Neural cell (in vitro differentiated cells): Measurements from ENCODE around the gene FADS1. TPM values are rescaled to one million over a fixed set of nuclear protein-coding genes. Genes with fewer than 3 reads are reported as not detected.

Experiments used
- H2AFZ ChIP-seq: fragments of 200-600, 300-800 bp; sonication (generic), shearing (Covaris generic); 2 replicates; pipeline ENCODE4 v1.6.0; 2014; ENCODE audit warnings: low read depth, mild to moderate bottlenecking, antibody characterized with exemption, low read length, moderate library complexity
- H3F3A ChIP-seq: fragments of 200-600 bp; shearing (Covaris generic); 2 replicates; pipeline ENCODE4 v1.6.1; 2016; ENCODE audit warnings: mild to moderate bottlenecking, moderate library complexity, mixed read lengths, antibody characterized with exemption, low read length; ENCODE audit not compliant: insufficient read depth, poor library complexity, severe bottlenecking
- H3K27ac ChIP-seq: fragments of 200-600, 300-800 bp; sonication (generic), shearing (Covaris generic); 2 replicates; pipeline ENCODE4 v1.5.1; 2014; ENCODE audit warnings: mild to moderate bottlenecking, low read length, moderate library complexity
- H3K27me3 ChIP-seq: fragments of 300-800, 200-600 bp; sonication (generic), shearing (Covaris generic); 2 replicates; pipeline ENCODE4 v1.6.0; 2014; ENCODE audit warnings: mild to moderate bottlenecking, low read depth, low read length, moderate library complexity; ENCODE audit not compliant: insufficient read depth
- H3K36me3 ChIP-seq: fragments of 300-800, 200-600 bp; sonication (generic), shearing (Covaris generic); 2 replicates; pipeline ENCODE4 v1.5.1; 2014; ENCODE audit warnings: mild to moderate bottlenecking, antibody characterized with exemption, low read length, moderate library complexity; ENCODE audit not compliant: insufficient read depth
- H3K4me2 ChIP-seq: fragments of 300-800, 200-600 bp; sonication (generic), shearing (Covaris generic); 2 replicates; pipeline ENCODE4 v1.6.0; 2014; ENCODE audit warnings: mild to moderate bottlenecking, low read length
- H3K4me3 ChIP-seq: fragments of 300-800, 200-600 bp; sonication (generic), shearing (Covaris generic); 2 replicates; pipeline ENCODE4 v1.5.1; 2014; ENCODE audit warnings: mild to moderate bottlenecking, low read length, moderate library complexity
- H3K79me2 ChIP-seq: fragments of 200-600 bp; shearing (Covaris generic); replicated peaks from 2 replicates; pipeline ENCODE4 v1.6.0; 2014; ENCODE audit warnings: mild to moderate bottlenecking, low read length, moderate library complexity; ENCODE audit not compliant: insufficient read depth
- H3K9ac ChIP-seq: fragments of 300-800, 200-600 bp; sonication (generic), shearing (Covaris generic); 2 replicates; pipeline ENCODE4 v1.6.1; 2016; ENCODE audit warnings: mild to moderate bottlenecking, low read length, mixed read lengths
- H3K9me2 ChIP-seq: fragments of 200-600 bp; shearing (Covaris generic); 2 replicates; pipeline ENCODE4 v1.6.1; 2016; ENCODE audit warnings: mild to moderate bottlenecking, low read length, mixed read lengths; ENCODE audit not compliant: insufficient read depth
- H3K9me3 ChIP-seq: fragments of 200-600, 300-800 bp; sonication (generic), shearing (Covaris generic); 2 replicates; pipeline ENCODE4 v1.6.1; 2016; ENCODE audit warnings: mild to moderate bottlenecking, mixed run types, low read length, moderate library complexity, mixed read lengths
- H4K20me1 ChIP-seq: fragments of 200-600 bp; shearing (Covaris generic); 2 replicates; pipeline ENCODE4 v1.6.1; 2016; ENCODE audit warnings: mild to moderate bottlenecking, mixed run types; ENCODE audit not compliant: insufficient read depth
- CTCF ChIP-seq: fragments of 450-650 bp; IDR thresholded peaks from 2 replicates; pipeline ENCODE4 v1.5.1; 2014; ENCODE audit warnings: antibody characterized with exemption, mild to moderate bottlenecking, moderate library complexity; ENCODE audit not compliant: poor library complexity, severe bottlenecking
- EP300 ChIP-seq: fragments of 450-650 bp; conservative IDR thresholded peaks from 2 replicates; pipeline ENCODE4 v1.6.1; 2014; ENCODE audit warnings: antibody characterized with exemption, mild to moderate bottlenecking, moderate library complexity; ENCODE audit not compliant: poor library complexity, severe bottlenecking
- EZH2 ChIP-seq: fragments of 200-600, 300-800 bp; shearing (Covaris generic), sonication (generic); IDR thresholded peaks from 2 replicates; pipeline ENCODE4 v1.6.1; 2014; ENCODE audit warnings: antibody characterized with exemption, low read length, borderline replicate concordance, mild to moderate bottlenecking; ENCODE audit not compliant: insufficient read depth, poor library complexity, severe bottlenecking
- MXI1 ChIP-seq: fragments of 450-650 bp; conservative IDR thresholded peaks from 2 replicates; pipeline ENCODE4 v1.6.1; 2014; ENCODE audit warnings: antibody characterized with exemption, mild to moderate bottlenecking; ENCODE audit not compliant: poor library complexity, severe bottlenecking
- POLR2AphosphoS5 ChIP-seq: IDR thresholded peaks from 2 replicates; pipeline ENCODE4 v1.6.1; 2012
- RAD21 ChIP-seq: fragments of 450-650 bp; conservative IDR thresholded peaks from 2 replicates; pipeline ENCODE4 v1.6.1; 2014; ENCODE audit warnings: antibody characterized with exemption, mild to moderate bottlenecking, moderate library complexity
- SMC3 ChIP-seq: fragments of 450-650 bp; conservative IDR thresholded peaks from 2 replicates; pipeline ENCODE4 v1.6.1; 2014; ENCODE audit warnings: antibody characterized with exemption, mild to moderate bottlenecking, moderate library complexity; ENCODE audit not compliant: poor library complexity
- TAF1 ChIP-seq: IDR thresholded peaks from 2 replicates; pipeline ENCODE4 v1.6.1; 2012; ENCODE audit warnings: low read depth
- polyA plus RNA-seq: library from polyadenylated mRNA; depleted of rRNA; stranded (reverse); fragments of >200 nt; gene quantifications from 2 replicates; pipeline ENCODE4 v1.2.3, GENCODE V29; 2014
- TF ChIP-seq, protein P1 (sequence below): IDR thresholded peaks from 2 replicates; pipeline ENCODE4 v1.6.1; 2012; ENCODE audit warnings: borderline replicate concordance

Gene FADS1
- polyA plus RNA-seq, 1 donor from 2014 or later: 102 TPM

DNA sequence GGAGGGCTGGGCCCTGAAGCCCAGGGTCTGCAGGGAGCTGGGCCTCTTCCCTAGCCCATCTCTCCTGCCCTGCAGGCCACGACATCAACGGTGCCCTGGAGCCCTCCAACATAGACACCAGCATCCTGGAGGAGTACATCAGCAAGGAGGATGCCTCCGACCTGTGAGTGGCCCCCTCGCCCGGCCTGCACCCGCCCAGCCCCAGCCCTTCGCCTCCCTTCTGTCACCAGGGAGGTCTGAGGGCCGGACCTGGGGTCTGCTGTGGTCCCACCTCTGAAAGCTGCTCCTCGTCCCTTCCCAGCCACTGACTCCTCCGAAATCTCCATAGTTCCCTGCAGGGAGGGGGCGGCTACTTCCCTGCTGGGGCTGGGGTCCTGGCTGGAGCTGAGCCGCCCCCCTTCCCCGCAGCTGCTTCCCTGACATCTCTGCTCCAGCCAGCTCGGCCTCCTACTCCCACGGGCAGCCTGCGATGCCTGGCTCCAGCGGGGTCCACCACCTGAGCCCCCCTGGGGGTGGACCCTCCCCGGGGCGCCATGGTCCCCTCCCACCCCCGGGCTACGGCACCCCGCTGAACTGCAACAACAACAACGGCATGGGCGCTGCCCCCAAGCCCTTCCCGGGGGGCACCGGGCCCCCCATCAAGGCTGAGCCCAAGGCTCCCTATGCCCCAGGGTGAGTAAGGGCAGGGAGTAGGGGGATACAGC lies 51.1 kb downstream of the FADS1 start:
- Histone ChIP-seq H2AFZ (no peak overlapping the region), H3K9ac (no peak overlapping the region), H3K9me3 (no peaks in the 10 kb centered on the region), H3K79me2 (no peaks in the 10 kb centered on the region), H3F3A (no peaks in the 10 kb centered on the region), H3K4me3 (no peak overlapping the region), H3K36me3 (no peaks in the 10 kb centered on the region), H3K9me2 (no peaks in the 10 kb centered on the region), H3K4me2 (no peak overlapping the region), H3K27me3 (no peaks in the 10 kb centered on the region), H3K27ac (no peak overlapping the region), H4K20me1 (no peaks in the 10 kb centered on the region)
- TF ChIP-seq MXI1 (no peak), TAF1 (no peak), SMC3 (no peak), RAD21 (no peak), POLR2AphosphoS5 (no peak), CTCF (no peak), EP300 (no peak), EZH2 (no peak)
- TF ChIP-seq, protein P1, sequence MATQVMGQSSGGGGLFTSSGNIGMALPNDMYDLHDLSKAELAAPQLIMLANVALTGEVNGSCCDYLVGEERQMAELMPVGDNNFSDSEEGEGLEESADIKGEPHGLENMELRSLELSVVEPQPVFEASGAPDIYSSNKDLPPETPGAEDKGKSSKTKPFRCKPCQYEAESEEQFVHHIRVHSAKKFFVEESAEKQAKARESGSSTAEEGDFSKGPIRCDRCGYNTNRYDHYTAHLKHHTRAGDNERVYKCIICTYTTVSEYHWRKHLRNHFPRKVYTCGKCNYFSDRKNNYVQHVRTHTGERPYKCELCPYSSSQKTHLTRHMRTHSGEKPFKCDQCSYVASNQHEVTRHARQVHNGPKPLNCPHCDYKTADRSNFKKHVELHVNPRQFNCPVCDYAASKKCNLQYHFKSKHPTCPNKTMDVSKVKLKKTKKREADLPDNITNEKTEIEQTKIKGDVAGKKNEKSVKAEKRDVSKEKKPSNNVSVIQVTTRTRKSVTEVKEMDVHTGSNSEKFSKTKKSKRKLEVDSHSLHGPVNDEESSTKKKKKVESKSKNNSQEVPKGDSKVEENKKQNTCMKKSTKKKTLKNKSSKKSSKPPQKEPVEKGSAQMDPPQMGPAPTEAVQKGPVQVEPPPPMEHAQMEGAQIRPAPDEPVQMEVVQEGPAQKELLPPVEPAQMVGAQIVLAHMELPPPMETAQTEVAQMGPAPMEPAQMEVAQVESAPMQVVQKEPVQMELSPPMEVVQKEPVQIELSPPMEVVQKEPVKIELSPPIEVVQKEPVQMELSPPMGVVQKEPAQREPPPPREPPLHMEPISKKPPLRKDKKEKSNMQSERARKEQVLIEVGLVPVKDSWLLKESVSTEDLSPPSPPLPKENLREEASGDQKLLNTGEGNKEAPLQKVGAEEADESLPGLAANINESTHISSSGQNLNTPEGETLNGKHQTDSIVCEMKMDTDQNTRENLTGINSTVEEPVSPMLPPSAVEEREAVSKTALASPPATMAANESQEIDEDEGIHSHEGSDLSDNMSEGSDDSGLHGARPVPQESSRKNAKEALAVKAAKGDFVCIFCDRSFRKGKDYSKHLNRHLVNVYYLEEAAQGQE: no peak

DNA sequence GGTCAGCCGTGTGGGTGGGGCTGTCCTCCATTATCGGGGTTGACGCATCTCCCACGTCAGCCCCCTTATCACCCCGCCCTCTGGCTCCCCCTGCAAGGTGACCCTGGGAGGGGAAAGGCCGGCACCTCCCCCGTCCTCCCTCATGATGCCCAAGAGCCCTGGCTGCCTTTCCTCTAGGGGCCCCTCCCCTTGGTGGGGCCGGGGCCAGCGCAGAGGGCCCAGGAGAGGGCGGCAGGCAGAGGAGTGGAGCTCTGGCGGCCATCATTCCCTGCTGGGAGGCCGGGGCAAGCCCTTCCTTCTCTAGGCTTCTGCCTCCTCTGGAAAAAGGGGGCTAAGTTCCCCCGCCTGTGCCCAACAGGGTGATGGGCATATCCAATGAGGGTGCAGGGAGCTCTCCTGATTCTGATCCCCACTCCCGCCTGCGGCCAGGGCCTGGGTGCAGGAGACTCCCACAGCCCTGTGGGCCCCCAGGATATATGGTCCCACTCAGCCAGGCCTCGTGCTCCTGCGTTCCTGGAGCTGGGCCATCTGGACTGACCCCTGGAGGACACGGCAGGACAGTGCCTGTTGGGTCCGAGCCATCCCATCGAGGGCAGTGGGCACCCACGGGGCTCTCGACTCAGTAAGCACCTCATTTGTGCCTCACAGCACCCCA lies 52.1 kb downstream of the FADS1 start:
- Histone ChIP-seq H3K36me3 (no peaks in the 10 kb centered on the region), H3K9ac (no peak overlapping the region), H3K9me3 (no peaks in the 10 kb centered on the region), H2AFZ (no peak overlapping the region), H3K9me2 (no peaks in the 10 kb centered on the region), H3K4me2 (no peak overlapping the region), H3K4me3 (no peak overlapping the region), H4K20me1 (no peaks in the 10 kb centered on the region), H3K79me2 (no peaks in the 10 kb centered on the region), H3K27ac (no peak overlapping the region), H3K27me3 (no peaks in the 10 kb centered on the region), H3F3A (no peaks in the 10 kb centered on the region)
- TF ChIP-seq RAD21: no peak
- no peak for TF ChIP-seq POLR2AphosphoS5
- no peak for TF ChIP-seq EZH2
- no peak for TF ChIP-seq TAF1
- TF ChIP-seq MXI1: no peak
- TF ChIP-seq EP300: no peak
